ENCODE results near the gene CHD1L. TPM values are rescaled to one million over a fixed set of nuclear protein-coding genes. Genes with fewer than 3 reads are reported as not detected.

CHD1L gene
- total RNA-seq, 1 experiment from 2014 or later: 64.2 TPM

- H3K9ac ChIP-seq (ENCODE audit: extremely low read depth, insufficient read length, low read length): no peak overlapping the region
- H3T11ph ChIP-seq (ENCODE audit: low read length): no peak overlapping the region
- H3K27me3 ChIP-seq (ENCODE audit: insufficient read depth, low read length): no peaks in the 10 kb centered on the region
- H2BK20ac ChIP-seq (ENCODE audit: low read depth, low read length, poor library complexity, severe bottlenecking): no peak overlapping the region
- H4K20me1 ChIP-seq (ENCODE audit: control insufficient read depth, insufficient read depth, insufficient read length): no peaks in the 10 kb centered on the region
- Mint-ChIP-seq H3K27me3 (ENCODE audit: low read depth) (no peaks in the 10 kb centered on the region), H3K4me3 (no peak overlapping the region), H3K27ac (no peak overlapping the region), H3K9me3 (no peaks in the 10 kb centered on the region), H3K36me3 (ENCODE audit: insufficient read depth in 1 of 3, low read depth in 3 of 3) (no peaks in the 10 kb centered on the region), H3K4me1 (no peaks in the 10 kb centered on the region)
- no peak overlapping the region for H2BK5ac ChIP-seq (ENCODE audit: insufficient read length, low read length)
- H4K8ac ChIP-seq (replicated peaks; ENCODE audit: insufficient read length, low read depth, low read length): no peak overlapping the region
- H3K4ac ChIP-seq (ENCODE audit: low read depth, low read length): no peak overlapping the region
- H4K5ac ChIP-seq (ENCODE audit: insufficient read length, low read depth, low read length): no peak overlapping the region
- no peak overlapping the region for H2AK5ac ChIP-seq (ENCODE audit: insufficient read length, low read length)
- H3K9me3 ChIP-seq (ENCODE audit: control insufficient read depth, low read depth, low read length): no peaks in the 10 kb centered on the region
- no peaks in the 10 kb centered on the region for H3K79me1 ChIP-seq (ENCODE audit: insufficient read depth, low read depth, low read length, poor library complexity, severe bottlenecking)
- no peak overlapping the region for H3K18ac ChIP-seq (ENCODE audit: insufficient read length, low read depth, low read length)
- no peak overlapping the region for H2AFZ ChIP-seq (ENCODE audit: low read length)
- no peaks in the 10 kb centered on the region for H3K4me1 ChIP-seq (ENCODE audit: insufficient read depth, low read length)
- H2BK120ac ChIP-seq (ENCODE audit: low read depth, low read length, poor library complexity, severe bottlenecking): no peak overlapping the region
- H4K91ac ChIP-seq (ENCODE audit: insufficient read length, low read depth, low read length): no peak overlapping the region
- no peak for TF ChIP-seq CTCF (conservative IDR thresholded peaks at IDR 0.05)
- H3K79me2 ChIP-seq (ENCODE audit: insufficient read depth, low read length): no peaks in the 10 kb centered on the region
- no peak overlapping the region for H2BK12ac ChIP-seq (ENCODE audit: insufficient read length, low read depth, low read length)
- no peaks in the 10 kb centered on the region for H3K23me2 ChIP-seq (ENCODE audit: insufficient read length, low read depth, low read length, poor library complexity, severe bottlenecking)
- no peak overlapping the region for H3K14ac ChIP-seq (ENCODE audit: insufficient read depth, low read length)
- WGBS (ENCODE audit: extremely low coverage, insufficient read length, low lambda C conversion rate): no CpG with 5 or more reads among the region's 4 CpGs
- H3K23ac ChIP-seq (ENCODE audit: insufficient read length, low read depth, low read length): no peak overlapping the region
- H3K4me2 ChIP-seq (ENCODE audit: insufficient read depth, insufficient read length, low read length): no peak overlapping the region
- H3K27ac ChIP-seq (ENCODE audit: insufficient read length, low read depth, low read length): no peak overlapping the region
- no peak overlapping the region for H3K56ac ChIP-seq (ENCODE audit: insufficient read length, low read depth, low read length)
- no peak for DNase-seq
- H2BK15ac ChIP-seq (ENCODE audit: low read depth, low read length): no peak overlapping the region
Observed at GRCh38 chr1:147201276-147201675, 41.2 kb upstream of the CHD1L start.
